GM12801 (cell line): ENCODE measurements around the gene TFEB.

ENCODE experiments used
- CTCF ChIP-seq: IDR thresholded peaks from one replicate; pipeline ENCODE4 v1.5.1; 2011; ENCODE audit warnings: control low read depth; ENCODE audit not compliant: insufficient read length; ENCODE audit errors: extremely low read depth

TFEB gene

GRCh38 chr6:41638002-41638934 lies 97.1 kb downstream of the TFEB start, which contains the start of gene MDFI:
Gene MDFI (plus strand): TSS chr6:41638468. CDS start chr6:41638750, 282 bp downstream.
- no peak for TF ChIP-seq CTCF

- no peak for TF ChIP-seq CTCF
These were observed 98.0 kb downstream of the TFEB start for GRCh38 chr6:41637194-41638001.

- no peak for TF ChIP-seq CTCF
These were observed 98.6 kb downstream of the TFEB start for GRCh38 chr6:41636833-41637193.

- TF ChIP-seq CTCF: no peak
These were observed 100.0 kb downstream of the TFEB start for GRCh38 chr6:41635365-41635764.

- TF ChIP-seq CTCF: no peak
These were observed 100.8 kb downstream of the TFEB start for GRCh38 chr6:41634657-41635056.
